ENCODE measurements around the gene TNS4. TPM values are rescaled to one million over a fixed set of nuclear protein-coding genes. Genes with fewer than 3 reads are reported as not detected.

TNS4 gene
- total RNA-seq, 1 experiment from 2014 or later: 0.59 TPM

DNA sequence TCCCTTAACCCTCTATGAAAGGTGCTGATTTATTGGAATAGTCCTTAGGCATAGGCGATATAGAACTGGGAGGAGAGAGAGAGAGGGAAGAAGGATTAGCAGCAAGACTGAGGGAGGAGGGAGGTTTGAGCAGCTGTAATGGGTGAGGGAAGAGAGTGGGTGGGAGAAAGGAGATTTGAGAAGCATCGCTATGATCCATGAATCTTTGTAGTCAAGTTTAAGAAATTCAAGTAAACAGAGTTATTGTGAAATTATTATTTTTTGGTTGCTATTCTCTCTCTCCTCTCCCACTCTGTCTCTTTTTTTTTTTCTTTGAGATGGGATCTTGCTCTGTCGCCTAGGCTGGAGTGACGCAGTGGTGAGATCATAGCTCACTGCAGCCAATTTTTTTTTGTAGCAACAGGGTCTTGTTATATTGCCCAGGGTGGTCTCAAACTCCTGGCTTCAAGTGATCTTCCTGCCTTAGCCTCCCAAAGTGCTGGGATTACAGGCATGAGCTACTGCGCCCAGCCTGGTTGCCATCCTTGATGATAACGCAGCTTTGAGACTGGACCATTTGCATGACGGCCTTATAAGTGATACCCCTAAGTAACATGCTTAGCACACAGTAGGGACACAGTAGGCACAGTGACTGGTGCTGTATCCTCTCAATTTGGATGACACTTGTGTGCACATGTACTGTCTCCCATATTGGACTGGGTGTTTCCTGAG lies 21.0 kb upstream of the TNS4 start:
- H3K79me1 ChIP-seq (ENCODE audit: insufficient read depth, low read depth, low read length, poor library complexity, severe bottlenecking): no peaks in the 10 kb centered on the region
- H3T11ph ChIP-seq (ENCODE audit: low read length): no peak overlapping the region
- no peak overlapping the region for H2BK20ac ChIP-seq (ENCODE audit: low read depth, low read length, poor library complexity, severe bottlenecking)
- H2BK15ac ChIP-seq (ENCODE audit: low read depth, low read length): no peak overlapping the region
- no peak overlapping the region for H3K23ac ChIP-seq (ENCODE audit: insufficient read length, low read depth, low read length)
- no peak overlapping the region for H3K27ac ChIP-seq (ENCODE audit: insufficient read length, low read depth, low read length)
- no peak overlapping the region for H3K56ac ChIP-seq (ENCODE audit: insufficient read length, low read depth, low read length)
- H3K27me3 Mint-ChIP-seq (ENCODE audit: low read depth): peaks cover 5% of the 10 kb centered on the region
- no peak overlapping the region for H4K91ac ChIP-seq (ENCODE audit: insufficient read length, low read depth, low read length)
- H2AFZ ChIP-seq (ENCODE audit: low read length): no peak overlapping the region
- H3K36me3 Mint-ChIP-seq (ENCODE audit: insufficient read depth in 1 of 3, low read depth in 3 of 3): peaks cover 4 to 7% (median 5%) of the 10 kb centered on the region in 3 experiments; a peak in 6 of 7 replicates
- H3K23me2 ChIP-seq (ENCODE audit: insufficient read length, low read depth, low read length, poor library complexity, severe bottlenecking): no peaks in the 10 kb centered on the region
- H3K14ac ChIP-seq (ENCODE audit: insufficient read depth, low read length): no peak overlapping the region
- no peak overlapping the region for H3K4me2 ChIP-seq (ENCODE audit: insufficient read depth, insufficient read length, low read length)
- H3K9ac ChIP-seq (ENCODE audit: extremely low read depth, insufficient read length, low read length): no peak overlapping the region
- peaks cover 9 to 23% of the 10 kb centered on the region in 2 experiments for H3K4me1 Mint-ChIP-seq
- no peak overlapping the region for H2BK5ac ChIP-seq (ENCODE audit: insufficient read length, low read length)
- H3K27ac Mint-ChIP-seq: no peak overlapping the region
- H3K4me1 ChIP-seq (ENCODE audit: insufficient read depth, low read length): peaks cover 4% of the 10 kb centered on the region; the same call in 1 of the 2 replicates
- H4K8ac ChIP-seq (replicated peaks; ENCODE audit: insufficient read length, low read depth, low read length): no peak overlapping the region
- no peaks in the 10 kb centered on the region; the same call in 1 of the 2 replicates for H3K27me3 ChIP-seq (ENCODE audit: insufficient read depth, low read length)
- no peak overlapping the region for H2AK5ac ChIP-seq (ENCODE audit: insufficient read length, low read length)
- no peaks in the 10 kb centered on the region for H4K20me1 ChIP-seq (ENCODE audit: control insufficient read depth, insufficient read depth, insufficient read length)
- TF ChIP-seq CTCF (conservative IDR thresholded peaks at IDR 0.05): no peak
- no peaks in the 10 kb centered on the region for H3K79me2 ChIP-seq (ENCODE audit: insufficient read depth, low read length)
- no peak overlapping the region for H4K5ac ChIP-seq (ENCODE audit: insufficient read length, low read depth, low read length)
- no peak overlapping the region for H2BK12ac ChIP-seq (ENCODE audit: insufficient read length, low read depth, low read length)
- no peak overlapping the region for H3K4ac ChIP-seq (ENCODE audit: low read depth, low read length)
- no peak for DNase-seq
- WGBS (ENCODE audit: extremely low coverage, insufficient read length, low lambda C conversion rate): no CpG with 5 or more reads among the region's 7 CpGs
- no peak overlapping the region for H3K18ac ChIP-seq (ENCODE audit: insufficient read length, low read depth, low read length)
- no peaks in the 10 kb centered on the region for H3K9me3 ChIP-seq (ENCODE audit: control insufficient read depth, low read depth, low read length)
- no peak overlapping the region for H2BK120ac ChIP-seq (ENCODE audit: low read depth, low read length, poor library complexity, severe bottlenecking)
- H3K9me3 Mint-ChIP-seq: peaks cover 9 to 11% of the 10 kb centered on the region in 2 experiments
- no peak overlapping the region for H3K4me3 Mint-ChIP-seq
